ENCODE data around the gene TMEM51.

The TMEM51 gene

DNA sequence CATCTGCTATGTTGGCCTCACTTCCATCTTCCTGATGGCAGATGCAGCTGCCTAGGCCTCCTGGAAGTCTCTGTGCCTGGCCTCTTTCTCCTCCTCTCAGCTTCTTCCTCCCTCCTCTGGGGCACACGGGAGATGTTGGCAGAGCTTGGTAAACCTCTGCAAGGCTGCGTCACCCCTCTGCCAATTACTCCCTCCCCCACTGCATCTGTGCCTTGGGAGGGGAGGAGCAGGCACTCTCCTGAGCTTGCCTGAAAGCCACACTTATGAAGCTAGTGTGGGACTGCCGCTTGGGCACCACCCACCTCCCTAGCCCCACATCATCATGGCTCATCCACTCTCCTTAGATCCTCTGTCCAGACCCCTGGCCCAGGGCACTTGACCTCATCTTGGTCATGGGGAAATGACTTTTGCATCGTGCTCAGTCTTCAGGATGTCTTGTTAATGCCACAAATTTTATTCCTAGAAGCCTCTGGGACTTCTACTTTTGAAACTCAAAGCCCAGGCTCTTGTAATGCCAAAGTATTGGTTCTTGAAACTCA lies 7.3 kb upstream of the TMEM51 start:
- H3K4me3 ChIP-seq (ENCODE audit: low read length) = no peak overlapping the region
- no peak for TF ChIP-seq CTCF (conservative IDR thresholded peaks at IDR 0.05; ENCODE audit: low read length)
- DNase-seq (ENCODE audit: low read depth) = no peak

GRCh38 chr1:15146971-15147376 lies 6.6 kb upstream of the TMEM51 start:
- H3K4me3 ChIP-seq (ENCODE audit: low read length) = no peak overlapping the region
- DNase-seq (ENCODE audit: low read depth) = no peak
- TF ChIP-seq CTCF (conservative IDR thresholded peaks at IDR 0.05; ENCODE audit: low read length) = no peak

DNA sequence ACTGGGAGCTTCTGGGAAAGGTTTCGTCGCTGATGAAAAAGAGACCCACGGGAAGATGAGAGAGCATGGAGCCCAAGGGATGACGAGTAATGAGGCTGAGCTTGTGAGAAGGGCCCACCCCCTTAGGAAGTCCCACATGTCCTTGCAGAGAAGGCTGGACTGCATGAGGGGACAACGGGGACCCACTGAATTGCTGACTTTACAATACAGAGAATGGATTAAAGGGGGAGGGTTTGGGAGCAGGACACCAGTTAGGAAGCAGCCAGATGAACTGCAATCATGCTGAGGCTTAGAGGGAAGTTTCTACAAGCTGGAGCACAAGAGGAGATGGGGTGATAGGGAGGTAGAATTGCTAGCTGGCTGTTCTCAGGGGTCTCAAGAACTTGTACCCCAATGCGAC lies 5.5 kb upstream of the TMEM51 start:
- no peak for DNase-seq (ENCODE audit: low read depth)
- no peak for TF ChIP-seq CTCF (conservative IDR thresholded peaks at IDR 0.05; ENCODE audit: low read length)
- no peak overlapping the region for H3K4me3 ChIP-seq (ENCODE audit: low read length)

DNA sequence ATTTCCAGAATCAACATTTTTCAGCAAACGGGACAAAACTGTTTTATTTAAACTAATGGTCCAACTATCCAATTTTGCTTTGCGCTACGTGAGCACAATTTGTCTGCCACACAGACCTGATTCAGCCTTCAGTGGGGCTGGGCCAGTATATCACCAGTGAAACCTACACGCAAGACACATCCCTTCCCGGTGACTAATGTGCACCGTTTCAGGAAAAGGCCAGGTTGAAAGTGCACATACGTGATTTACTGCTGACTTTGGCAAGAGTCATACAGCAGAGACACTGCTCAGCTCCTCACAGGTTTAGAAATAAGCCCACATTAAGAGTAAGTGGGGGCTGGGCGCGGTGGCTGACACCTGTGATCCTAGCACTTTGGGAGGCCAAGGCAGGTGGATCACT lies 5.1 kb upstream of the TMEM51 start:
- TF ChIP-seq CTCF (conservative IDR thresholded peaks at IDR 0.05; ENCODE audit: low read length) = no peak
- no peak overlapping the region for H3K4me3 ChIP-seq (ENCODE audit: low read length)
- DNase-seq (ENCODE audit: low read depth) = no peak

GRCh38 chr1:15148941-15149340 lies 4.6 kb upstream of the TMEM51 start:
- H3K4me3 ChIP-seq (ENCODE audit: low read length) = no peak overlapping the region
- no peak for DNase-seq (ENCODE audit: low read depth)
- TF ChIP-seq CTCF (conservative IDR thresholded peaks at IDR 0.05; ENCODE audit: low read length) = no peak

GRCh38 chr1:15150376-15150775 lies 3.2 kb upstream of the TMEM51 start:
- no peak for TF ChIP-seq CTCF (conservative IDR thresholded peaks at IDR 0.05; ENCODE audit: low read length)
- no peak for DNase-seq (ENCODE audit: low read depth)
- no peak overlapping the region for H3K4me3 ChIP-seq (ENCODE audit: low read length)

GRCh38 chr1:15151377-15151806 lies 2.2 kb upstream of the TMEM51 start:
- no peak for DNase-seq (ENCODE audit: low read depth)
- no peak for TF ChIP-seq CTCF (conservative IDR thresholded peaks at IDR 0.05; ENCODE audit: low read length)
- H3K4me3 ChIP-seq (ENCODE audit: low read length) = no peak overlapping the region
